Activated naive CD4-positive, alpha-beta T cell treated with anti-CD3 and anti-CD28 coated beads, Interleukin-2, amount 10 ng/mL, durations not matched to agents 5 hours and 36 hours (primary cell): Measurements from ENCODE around the gene CERS6. TPM values are rescaled to one million over a fixed set of nuclear protein-coding genes. Genes with fewer than 3 reads are reported as not detected.

Experiments
- microRNA-seq: library from miRNA; unstranded; fragments of <30 nt; microRNA quantifications from one replicate; pipeline ENCODE4 v1.2.0, GENCODE V29; 2022; ENCODE audit warnings: borderline microRNAs expressed, borderline replicate concordance
- total RNA-seq, 2 experiments: library from RNA; stranded (reverse); gene quantifications; one replicate each; pipeline ENCODE4 v1.2.3, GENCODE V29; 2021

CERS6 gene, protein sequence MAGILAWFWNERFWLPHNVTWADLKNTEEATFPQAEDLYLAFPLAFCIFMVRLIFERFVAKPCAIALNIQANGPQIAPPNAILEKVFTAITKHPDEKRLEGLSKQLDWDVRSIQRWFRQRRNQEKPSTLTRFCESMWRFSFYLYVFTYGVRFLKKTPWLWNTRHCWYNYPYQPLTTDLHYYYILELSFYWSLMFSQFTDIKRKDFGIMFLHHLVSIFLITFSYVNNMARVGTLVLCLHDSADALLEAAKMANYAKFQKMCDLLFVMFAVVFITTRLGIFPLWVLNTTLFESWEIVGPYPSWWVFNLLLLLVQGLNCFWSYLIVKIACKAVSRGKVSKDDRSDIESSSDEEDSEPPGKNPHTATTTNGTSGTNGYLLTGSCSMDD
- total RNA-seq, result 10 to 100 TPM; 12.2 to 12.8 TPM

DNA sequence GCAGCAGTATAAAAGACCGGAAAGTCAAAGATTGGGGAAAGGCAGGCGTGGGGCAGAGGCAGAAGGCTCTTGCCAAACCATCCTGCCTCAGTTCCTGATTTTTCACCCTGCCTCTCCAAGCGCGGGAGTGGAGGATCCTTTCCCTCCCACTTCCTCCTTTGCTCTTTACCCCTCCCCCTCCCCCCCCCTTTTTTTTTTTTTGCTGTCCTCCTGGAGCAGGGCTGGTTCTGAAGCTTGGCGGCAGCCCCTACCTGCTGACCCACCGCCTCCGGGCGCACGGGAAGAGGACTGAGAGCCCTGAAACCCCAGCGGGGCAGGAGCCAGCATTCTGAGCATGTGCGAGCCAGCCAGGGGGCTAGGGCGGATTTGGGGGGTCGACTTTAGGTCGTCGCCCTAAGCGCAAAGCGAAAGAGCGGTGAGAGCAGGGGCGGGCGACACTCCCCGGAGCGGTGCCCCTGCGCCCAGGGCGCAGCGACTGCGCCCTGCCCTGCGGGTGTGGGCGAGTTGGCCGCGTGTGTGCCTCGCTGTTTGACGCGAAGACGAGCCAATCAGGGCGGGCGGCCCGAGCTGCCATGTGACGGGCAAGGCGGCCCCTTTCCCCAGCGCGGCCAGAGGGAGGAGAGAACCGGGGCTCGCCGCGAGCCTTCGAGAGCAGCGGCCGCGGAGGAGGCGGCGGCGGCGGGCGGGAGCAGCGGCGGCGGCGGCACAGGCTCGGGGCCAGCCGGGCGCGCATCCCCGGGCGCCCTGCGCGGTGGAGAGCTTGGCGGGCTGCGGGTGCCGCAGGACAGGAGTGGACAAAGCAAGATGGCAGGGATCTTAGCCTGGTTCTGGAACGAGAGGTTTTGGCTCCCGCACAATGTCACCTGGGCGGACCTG lies at the start of gene CERS6:
Gene CERS6, plus strand, starts transcription at position 628 of the 876 bp plus-strand sequence. Its CDS starts 177 bp downstream, at position 805.

GRCh38 chr2:168801961-168802858 lies 346.1 kb downstream of the CERS6 start, which contains the start of gene NOSTRIN:
NOSTRIN (plus strand) TSS chr2:168802637; CDS start chr2:168802647, 10 bp downstream.

Small RNA genes lying within 50 kb of the gene (microRNA-seq; reads per million reads assigned to microRNA genes)
- not detected for gene MIR4774

Other genes with a start within 250 kb of the CERS6 start
- 10 to 100 TPM; 26.6 to 28.4 TPM for gene STK39, start 208.7 kb upstream of the CERS6 start, total RNA-seq